Glomerular visceral epithelial cell (primary cell): ENCODE measurements around the gene NAGS.
A peak's percentile ranks its signal among the peaks of the same experiment; 100 is the strongest.
"Not testable (repeated sequence)": the region's sequence is repeated elsewhere in the genome, so short reads cannot be mapped to it uniquely, and the experiment has no call there.

ENCODE experiments used
- DNase-seq: peaks from one replicate; pipeline ENCODE4 v3.0.0-alpha.2; 2016; ENCODE audit errors: extremely low spot score

The NAGS gene, protein sequence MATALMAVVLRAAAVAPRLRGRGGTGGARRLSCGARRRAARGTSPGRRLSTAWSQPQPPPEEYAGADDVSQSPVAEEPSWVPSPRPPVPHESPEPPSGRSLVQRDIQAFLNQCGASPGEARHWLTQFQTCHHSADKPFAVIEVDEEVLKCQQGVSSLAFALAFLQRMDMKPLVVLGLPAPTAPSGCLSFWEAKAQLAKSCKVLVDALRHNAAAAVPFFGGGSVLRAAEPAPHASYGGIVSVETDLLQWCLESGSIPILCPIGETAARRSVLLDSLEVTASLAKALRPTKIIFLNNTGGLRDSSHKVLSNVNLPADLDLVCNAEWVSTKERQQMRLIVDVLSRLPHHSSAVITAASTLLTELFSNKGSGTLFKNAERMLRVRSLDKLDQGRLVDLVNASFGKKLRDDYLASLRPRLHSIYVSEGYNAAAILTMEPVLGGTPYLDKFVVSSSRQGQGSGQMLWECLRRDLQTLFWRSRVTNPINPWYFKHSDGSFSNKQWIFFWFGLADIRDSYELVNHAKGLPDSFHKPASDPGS

DNA sequence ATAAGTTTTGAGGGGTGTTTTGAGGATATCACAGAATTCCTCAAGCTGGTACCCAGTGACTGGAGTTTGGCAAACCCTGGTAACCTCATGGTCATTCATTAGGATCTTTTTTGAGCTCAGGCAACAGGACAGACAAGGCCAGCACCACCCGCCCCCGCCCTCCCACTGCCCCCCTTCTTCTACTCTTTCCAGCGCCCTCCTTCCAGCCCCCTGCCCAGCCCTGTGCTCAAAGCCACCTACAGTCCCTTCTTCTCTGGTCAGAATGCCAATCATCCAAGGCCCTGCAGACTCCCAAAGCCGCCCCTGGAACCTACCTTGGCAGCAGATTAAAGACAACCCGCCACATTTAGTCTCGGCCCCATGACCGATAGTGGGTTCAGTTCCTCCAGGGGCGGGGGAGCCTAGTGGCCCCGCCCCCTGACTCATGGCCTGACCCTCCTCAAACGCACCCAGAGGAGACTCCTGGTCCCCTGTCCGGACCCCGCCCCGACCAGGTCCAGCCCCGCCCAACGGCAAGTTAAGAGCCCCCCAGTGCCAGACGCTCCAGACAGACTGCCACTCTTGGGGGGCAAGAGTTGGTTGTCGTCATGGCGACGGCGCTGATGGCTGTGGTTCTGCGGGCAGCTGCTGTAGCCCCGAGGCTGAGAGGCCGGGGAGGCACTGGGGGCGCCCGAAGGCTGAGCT is at the start of gene NAGS:
TSS of gene NAGS (plus strand) at position 546 of the 684 bp plus-strand sequence. CDS start at position 588, 42 bp downstream.
- DNase-seq: no peak

DNA sequence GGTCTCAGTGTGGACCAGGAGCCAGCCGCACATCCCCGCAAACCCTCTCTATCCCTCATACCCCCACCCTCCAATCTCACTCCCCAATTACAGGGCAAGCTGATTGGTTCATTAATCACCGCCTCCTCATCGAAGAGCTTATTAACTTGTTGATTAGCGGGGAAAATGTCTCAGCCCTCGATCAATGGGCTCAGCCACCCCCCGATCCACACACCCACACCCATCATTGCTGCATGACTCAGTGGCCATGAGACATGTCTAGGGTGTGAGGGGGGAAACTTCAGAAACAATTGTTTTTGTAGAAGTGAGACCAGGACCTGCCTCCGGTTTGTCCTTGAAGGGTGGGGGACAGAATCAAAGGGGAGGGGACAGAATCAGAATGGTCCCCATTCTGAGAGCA is 48.2 kb upstream of the NAGS start:
- DNase-seq: no peak

DNA sequence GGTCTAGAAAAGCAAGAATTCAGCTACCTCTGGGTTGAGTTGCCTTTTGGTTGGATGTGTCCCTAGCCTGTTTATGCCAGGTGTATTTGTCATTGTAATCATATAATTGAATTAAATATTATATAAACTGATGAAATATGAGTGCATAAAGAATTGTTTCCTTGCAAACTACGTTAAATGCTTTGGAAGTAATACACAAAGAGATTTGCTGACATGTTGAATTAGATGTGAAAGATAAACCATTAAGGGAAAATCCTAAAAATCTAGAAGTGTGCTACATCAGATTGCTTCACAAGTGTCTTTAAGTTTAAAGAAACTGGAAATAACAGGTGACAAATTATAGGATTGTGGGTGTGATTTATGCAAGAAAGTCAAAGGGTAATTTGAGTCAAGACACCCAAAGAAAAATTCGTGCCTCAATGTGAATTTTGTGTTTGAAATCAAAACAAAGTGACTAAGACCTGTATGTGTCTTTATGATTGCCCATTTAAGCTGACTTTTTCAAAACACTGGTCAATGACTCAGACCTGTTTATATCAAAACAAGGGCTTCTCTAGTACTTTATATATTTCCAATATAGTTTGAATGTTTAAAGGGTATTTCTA is 45.6 kb upstream of the NAGS start:
- no peak for DNase-seq

DNA sequence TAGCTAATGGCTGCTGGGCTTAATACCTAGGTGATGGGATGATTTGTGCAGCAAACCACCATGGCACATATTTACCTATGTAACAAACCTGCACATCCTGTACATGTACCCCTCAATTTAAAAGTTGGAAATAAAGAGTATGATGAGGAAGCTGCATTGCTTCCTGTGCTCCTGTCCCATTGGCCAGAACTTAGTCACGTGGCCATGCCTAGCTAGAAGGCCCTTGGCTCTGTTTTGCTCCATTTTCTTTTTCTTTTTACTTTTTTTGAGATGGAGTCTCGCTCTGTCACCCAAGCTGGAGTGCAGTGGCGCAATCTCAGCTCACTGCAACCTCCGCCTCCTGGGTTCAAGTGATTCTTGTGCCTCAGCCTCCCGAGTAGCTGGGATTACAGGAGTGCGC is 43.1 kb upstream of the NAGS start:
- DNase-seq: not testable (repeated sequence)

DNA sequence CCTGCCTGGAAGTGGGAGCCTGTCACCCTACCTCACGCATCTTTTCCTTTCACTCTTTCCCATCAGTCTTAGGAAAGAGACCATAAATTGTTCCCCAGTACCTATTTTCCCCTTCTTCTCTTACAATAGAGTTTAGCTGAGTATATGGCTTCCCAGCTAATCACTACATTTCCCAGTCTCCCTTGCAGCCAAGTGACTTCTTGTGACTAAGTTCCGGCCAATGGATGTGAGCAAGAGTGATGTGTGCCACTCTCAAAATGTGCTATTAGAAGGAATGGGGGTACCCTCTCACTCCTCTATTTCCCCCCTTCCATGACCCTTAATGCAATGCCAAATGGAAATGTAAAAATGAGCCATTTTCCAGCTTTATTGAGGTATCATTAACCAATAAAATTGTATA is 42.5 kb upstream of the NAGS start:
- no peak for DNase-seq

DNA sequence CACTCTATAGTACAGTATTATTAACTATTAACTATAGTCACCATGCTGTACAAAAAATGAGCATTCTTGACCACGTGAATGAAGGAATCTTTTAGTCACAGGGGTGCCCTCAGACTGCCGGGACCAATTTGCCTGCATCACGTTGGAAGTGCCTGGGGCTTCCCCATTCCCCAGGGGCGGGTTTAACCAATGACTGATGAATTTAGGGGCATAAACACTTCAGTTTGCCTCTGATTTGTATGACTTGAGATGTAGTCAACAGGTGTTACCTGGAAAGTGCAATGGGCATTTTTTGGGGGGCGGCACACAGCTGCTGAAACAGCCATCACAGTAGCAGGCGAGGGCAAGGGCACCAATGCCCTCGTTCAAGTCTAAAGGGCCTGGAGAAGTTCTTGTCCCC is 41.9 kb upstream of the NAGS start:
- DNase-seq: no peak

DNA sequence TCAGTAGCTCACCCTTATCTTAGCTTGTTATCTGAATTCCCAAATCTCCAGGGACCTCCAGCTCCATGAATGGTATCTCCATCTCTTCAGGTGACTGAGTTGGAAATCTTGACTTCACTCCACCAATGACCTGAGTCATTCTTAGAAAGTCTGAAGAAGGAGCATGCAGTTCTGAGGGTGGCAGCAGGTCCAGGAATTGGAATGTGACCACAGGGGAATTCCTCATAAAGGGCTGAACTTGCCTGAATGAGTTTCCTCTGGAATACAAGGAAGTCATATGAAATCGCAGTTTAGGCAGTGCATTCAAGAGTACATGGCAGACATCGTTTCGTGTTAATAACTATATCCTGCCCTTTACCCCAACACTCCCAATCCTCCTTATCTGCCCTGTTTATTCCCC is 38.1 kb upstream of the NAGS start:
- DNase-seq: peak; percentile 70

DNA sequence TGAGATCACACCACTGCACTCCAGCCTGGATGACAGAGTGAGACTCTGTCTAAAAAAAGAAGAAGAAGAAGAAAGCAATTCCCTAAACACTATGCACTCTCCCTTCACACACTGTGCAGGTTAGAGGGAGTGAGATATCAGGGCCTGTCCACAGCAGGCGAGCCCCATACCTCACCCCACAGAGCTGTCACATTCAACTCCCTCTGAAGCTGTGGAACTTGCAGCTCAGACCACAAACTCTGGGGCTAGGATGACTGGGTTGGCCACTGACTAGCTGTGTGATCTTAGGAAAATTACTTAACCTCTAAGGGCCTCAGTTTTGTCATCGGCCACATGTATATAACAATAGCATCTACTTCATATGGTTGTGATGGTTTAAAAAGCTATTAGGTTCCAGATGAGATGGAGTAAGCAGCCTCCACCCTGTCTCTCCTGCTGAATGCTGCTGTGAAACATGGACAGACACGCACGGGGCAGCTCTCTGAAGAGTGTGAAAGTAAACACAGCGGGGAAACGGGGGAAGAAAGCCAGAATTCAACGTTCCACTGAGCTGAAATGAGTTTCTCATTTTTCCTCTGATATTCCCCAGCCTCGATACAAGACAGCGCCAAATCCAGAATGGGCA is 37.1 kb upstream of the NAGS start:
- no peak for DNase-seq

DNA sequence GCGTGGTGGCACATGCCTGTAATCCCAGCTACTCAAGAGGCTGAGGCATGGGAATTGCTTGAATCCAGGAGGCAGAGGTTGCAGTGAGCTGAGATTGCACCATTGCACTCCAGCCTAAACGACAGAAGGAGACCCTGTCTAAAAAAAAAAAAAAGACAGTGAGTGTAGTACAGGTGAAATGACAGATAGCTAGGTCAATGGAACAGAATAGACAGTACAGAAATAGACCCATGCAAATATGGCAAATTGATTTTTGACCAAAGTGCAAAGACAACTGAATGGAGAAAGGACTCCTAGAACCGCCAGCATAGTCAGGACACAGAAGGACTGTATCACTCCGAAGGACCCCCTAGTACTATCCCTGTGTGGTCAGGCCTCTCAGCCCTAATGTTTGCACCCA is 34.1 kb upstream of the NAGS start:
- no peak for DNase-seq

DNA sequence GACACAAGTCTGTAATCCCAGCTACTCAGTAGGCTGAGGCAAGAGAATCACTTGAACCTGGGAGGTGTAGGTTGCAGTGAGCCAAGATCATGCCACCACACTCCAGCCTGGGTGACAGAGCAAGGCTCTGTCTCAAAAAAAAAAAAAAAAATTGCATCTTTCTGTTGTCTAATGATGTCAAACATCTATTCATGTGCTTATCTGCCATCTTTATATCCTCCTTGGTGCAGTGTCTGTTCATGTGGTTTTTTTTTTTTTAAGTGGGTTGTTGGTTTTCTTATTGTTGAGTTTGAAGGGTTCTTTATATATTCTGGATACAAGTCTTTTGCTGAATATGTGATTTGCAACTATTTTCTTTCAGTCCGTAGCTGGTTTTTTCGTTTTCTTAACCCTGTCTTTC is 33.0 kb upstream of the NAGS start:
- DNase-seq: not testable (repeated sequence)

DNA sequence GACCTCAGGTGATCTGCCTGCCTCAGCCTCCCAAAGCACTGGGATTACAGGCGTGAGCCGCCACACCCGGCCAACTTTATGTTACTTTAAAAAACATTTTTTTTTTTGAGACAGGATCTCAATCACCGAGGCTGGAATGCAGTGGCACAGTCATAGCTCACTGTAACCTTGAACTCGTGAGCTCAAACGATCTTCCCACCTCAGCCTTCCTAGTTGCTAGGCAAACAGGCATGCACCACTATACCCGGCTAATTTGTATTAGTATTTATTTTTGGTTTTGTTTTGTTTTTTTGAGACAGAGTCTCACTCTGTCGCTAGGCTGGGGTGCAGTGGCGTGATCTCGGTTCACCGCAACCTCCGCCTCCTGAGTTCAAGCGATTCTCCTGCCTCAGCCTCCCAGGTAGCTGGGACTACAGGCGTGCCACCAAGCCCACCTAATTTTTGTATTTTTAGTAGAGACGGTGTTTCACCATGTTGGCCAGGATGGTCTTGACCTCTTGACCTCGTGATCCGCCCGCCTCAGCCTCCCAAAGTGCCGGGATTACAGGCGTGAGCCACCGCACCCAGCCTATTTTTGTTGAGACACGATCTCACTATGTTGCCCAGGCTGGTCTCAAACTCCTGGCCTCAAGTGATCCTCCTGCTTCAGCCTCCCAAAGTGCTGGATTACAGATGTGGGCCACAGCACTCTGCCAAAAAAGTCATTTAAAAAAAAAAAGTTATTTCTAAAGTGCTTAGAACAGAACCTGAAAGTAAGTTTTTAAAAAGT is 31.8 kb upstream of the NAGS start:
- not testable (repeated sequence) for DNase-seq

DNA sequence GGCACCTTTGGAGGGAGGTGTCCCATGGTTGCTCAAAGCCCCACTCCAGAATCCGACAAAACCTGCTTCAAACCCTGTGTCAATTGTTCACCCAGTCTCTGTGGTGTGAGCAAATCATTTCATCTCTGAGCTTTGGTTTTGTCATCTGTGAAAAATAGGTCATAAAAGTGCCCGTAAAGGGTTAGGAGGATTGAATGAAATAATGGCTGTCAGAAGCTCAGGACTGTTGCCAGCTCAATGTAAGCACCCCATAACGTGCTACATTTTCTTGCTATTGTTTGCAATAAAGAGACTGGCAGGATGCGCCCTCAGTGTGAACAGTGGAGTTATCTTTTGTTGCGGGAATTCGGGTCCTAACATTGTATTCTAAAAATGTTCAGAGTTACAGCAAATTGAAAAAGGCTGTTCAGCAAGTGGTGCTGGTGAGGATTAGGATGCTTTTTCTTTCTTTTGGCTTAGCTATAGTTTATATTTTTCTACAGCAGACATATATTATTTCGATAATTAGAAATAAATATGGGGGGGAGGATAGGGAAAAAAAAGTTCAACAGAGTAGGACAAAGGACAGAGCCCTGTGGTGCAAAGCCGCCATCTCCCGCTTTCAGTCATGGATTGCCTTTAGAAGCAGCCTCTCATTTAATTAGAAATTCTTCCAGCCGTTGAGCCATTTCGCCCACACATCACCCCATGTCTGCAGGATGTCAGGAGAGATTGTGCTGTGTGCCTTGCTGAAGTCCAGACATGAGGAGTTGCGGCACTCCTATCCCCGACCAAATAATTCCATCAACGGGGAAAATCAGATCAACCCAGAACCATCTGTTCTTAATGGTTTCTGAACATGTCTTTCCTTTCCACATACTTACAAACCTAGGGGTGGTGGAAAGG is 29.8 kb upstream of the NAGS start:
- DNase-seq: no peak

DNA sequence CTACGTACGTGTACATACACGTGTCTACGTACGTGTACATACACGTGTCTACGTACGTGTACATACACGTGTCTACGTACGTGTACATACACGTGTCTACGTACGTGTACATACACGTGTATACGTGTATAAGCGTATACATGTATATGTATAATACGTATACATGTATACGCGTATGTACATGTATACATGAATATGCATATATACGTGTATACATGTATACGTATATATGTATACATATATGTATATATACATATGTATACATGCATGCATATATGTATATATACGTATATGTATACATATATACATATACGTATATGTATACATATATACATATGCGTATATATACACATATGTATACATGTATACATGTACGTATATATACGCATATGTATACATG is 28.5 kb upstream of the NAGS start:
- no peak for DNase-seq

DNA sequence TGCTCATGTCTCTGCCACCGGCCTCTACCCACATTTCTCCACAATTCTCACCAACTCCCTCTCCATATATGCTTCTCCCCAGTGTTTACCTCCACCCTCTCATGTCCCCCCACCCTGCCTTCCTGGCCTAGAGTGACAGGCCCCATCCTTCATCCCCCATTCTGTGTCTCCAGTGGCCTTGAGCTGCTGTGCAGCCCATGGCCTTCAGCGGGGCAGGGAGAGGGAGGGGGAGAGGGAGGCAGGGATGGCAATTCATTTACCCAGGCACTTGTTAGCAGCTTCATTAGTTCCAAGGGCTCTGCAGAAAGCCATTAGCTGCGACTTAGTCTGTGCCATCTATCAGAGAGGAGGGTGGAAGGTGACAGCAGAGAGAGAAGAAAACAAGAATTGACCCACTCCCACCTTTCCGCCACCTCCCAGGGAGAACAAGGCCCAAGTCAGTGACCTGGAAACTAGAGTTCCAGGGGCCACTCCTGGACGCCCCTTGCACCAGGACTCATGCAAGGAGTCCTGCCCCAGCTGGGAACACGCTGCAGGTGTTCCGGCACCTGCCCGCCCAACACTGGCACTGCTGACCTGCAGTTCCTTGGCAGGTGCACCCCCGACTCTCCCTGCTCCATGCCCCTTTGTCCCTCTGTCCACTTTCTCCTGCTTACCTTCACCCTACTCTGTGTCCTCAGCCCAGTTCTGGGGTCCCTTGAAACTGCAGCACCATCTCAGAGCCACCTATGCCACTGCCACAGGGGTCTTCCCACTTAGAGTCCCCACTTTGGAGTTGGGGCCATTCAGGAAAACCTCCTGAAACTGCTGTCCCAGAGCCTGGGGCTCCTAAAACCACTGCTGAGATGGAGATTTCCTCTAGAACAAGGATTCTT is 27.2 kb upstream of the NAGS start:
- DNase-seq: no peak

DNA sequence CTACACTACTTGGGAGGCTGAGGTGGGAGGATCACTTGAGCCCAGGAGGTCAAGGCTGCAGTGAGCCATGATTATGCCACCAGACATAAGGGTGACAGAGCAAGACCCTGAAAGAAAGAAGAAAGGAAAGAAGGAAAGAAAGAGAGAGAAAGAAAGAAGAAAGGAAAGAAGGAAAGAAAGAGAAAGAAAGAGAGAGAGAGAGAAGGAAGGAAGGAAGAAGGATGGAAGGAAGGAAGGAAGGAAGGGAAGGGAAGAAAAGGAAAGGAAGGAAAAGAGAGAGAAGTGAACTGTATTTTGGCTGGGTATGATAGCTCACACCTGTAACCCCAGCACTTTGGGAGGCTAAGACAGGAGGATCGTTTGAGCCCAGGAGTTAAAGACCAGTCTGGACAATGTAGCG is 26.3 kb upstream of the NAGS start:
- no peak for DNase-seq

DNA sequence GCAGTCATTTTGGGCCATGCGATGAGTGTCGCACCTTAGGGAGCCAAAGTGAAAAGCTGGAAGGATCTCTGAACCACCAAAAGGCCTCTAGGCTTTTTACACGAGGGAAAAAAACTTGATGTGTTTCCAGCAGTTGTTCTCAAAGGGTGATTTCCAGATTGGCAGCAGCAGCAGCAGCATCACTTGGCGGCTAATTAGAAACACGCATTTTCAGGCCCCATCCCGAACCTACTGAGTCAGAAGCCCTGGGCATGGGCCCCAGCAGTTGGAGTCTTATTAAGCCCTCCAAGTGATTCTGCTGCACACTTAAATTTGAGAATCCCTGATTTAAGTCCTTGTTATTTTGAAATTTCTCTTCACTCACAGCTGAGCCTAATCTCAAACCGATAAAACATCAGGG is 25.4 kb upstream of the NAGS start:
- no peak for DNase-seq

DNA sequence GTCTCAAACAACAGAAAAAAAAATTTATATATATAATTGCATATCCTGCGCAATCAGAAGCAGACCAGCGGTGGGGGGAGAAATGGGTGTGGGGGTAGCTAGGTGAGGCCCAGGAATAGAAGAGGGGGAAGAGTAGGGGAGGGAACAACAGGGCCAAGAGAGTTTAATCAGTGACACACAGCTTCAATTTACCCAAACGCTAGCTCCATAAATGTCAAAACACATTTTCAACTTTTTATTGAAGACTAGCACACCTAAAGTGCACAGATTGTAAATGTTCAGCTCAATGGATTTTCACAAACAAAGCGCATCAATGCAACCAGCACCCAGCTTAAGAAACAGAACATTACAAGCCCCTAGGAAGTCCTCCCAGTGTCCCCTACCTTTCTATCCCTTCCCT is 24.8 kb upstream of the NAGS start:
- DNase-seq: no peak

DNA sequence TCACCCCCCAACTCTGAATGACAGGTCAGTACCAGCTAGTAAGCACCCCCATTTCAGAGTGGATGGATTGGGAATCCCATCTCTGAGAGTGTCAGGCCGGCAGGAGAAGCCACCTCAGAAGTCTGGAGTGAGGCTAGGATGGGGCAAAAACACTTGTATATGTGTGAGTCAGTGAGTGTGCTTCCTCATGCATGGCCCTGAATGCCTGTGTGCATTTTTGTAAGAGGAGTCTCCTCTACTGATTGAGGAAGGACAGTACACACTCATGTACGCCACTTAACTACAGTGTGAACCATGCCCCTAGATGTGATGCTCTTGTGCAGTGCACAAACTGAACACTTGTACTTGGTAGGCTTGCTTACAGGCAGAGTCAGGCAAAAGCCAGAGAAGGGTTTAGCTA is 22.3 kb upstream of the NAGS start:
- DNase-seq: no peak

DNA sequence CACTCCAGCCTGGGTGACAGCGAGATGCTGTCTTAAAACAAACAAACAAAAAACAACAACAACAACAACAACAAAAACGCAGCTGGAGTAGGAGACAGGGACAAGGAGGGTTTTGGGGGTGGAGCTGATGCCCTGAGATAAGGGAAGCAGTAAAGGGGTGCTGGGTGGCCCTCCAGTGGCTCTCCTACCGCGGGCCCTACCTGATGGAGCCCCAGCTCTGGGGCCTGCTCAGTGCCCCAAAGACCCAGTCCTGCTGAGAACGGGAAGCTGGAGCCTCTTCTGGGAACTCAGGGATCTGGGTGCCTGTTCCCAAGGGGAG is 21.3 kb upstream of the NAGS start:
- DNase-seq: no peak
